ENCODE data around the gene APOBEC3B. TPM values are rescaled to one million over a fixed set of nuclear protein-coding genes. Genes with fewer than 3 reads are reported as not detected.
"Not testable (repeated sequence)": the region's sequence is repeated elsewhere in the genome, so short reads cannot be mapped to it uniquely, and the experiment has no call there.

Gene APOBEC3B
- total RNA-seq, 1 donor from 2014 or later = under 0.01 TPM

DNA sequence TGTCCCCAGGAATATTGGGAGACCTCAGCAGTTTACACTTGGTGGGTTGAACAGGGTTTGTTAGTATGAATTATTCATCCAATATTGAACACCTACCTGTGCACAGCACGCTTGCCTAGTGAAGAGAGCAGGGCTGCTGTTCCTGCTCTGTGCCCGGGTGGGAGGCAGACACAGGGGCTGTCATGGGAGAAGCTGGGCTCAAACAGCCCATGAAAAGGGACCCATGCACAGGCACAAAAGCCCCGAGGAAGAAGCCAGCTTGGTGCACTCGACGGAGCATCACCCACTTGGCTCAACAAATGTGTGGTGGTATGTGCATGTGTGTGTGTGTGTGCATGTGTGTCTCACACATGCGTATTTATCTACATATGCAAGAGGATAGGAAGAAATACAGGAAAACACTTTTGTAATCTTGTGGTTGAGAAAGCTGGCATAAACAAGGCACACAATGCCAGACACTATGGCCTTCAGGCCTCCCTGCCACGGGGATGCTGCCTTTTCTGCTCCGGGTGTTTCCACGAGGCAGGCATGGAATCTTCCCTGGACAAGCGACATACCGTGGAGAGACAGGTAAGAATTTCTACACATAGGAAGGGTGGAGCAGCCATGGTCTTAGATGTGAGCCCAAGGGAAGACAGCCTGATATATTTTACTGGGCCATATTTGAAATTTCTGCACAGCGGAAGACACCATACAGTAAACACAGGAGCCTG lies 29.7 kb upstream of the APOBEC3B start:
- DNase-seq = no peak

DNA sequence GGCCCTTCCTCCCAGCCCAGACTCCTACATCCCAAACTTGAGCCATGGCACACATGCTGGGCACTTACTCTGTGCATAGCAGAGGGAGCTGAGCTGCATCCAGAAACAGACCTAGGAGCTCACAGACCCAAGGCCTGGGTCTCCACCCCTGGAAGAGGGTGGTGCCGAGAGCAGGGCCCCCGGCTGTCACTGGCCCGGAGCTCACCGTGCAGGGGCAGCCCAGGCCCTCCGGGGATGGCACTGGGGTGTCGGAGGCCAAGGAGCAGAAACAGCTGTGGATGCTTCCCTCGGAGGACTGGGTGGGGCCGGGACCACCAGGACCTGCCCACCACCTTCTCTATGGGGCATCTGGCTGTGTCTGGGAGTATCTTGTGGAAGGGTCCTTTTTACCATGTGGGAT lies 29.1 kb upstream of the APOBEC3B start:
- no peak for DNase-seq

DNA sequence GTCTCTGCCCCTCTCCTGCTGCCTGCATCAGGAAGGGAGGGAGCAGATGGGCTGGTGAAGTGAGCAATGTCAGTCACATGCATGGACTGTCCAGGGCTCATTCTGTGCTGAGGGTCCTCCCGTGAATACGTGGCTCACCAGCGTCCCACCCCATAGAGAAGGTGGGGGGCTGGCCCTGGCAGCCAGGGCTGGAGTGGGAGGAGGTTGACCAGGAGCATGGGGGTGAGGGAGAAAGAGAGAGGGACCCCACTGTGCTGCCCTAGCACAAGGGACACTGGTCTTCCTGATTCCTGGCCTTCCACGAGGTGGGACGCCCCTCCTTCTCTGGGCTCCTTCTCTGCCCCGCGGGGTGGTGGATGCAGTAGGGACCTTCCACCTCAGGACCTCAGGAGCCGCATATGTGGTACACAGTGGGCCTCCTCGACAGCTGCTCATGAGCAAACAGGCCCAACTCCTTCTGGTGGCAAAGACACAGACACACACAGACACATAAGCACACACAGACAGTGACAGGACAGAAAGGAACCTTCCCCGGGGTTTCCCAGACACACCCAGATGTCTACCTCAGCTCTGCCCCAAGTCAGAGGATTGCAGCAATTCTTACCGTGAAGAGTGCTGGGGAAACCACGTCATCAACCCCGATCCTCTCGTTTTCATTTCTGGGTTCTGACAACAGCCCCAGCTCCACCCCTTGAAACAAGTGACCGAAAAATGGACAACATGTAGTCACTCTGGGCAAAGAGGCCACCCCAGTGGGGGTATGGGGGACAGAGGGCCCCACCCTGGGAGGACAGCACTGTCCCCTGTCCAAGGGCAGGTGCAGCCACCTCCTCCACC lies 28.4 kb upstream of the APOBEC3B start:
- no peak for DNase-seq

DNA sequence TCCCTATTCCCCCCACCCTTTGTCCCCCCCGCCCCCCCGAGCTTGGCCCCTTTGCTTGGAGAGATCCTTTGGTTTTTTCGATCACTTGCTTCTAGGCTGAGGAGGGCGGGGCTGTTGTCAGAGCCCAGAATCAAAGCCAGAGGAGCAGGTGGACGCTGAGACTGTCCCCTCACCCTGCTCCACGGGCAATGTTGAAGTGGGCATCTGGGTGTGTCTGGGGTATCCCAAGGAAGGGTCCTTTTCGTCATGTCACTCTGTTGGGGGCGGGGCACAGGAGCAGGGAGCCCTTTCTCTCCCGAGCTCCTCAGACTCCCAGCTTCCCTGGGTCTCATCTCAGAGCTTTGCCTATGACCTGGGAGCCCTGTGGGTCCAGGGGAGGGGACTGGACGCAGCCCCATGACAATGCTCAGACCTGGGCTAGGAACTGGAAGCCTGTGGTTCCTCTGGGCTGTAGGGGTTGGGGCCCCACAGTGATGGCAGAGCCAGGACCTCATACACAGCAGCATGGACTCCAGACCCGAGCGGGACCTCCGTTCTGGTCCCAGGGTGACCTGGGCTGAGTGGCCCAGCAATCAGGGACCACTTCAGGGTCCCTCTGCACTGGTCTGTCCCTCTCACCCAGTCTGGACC lies 27.6 kb upstream of the APOBEC3B start:
- no peak for DNase-seq

DNA sequence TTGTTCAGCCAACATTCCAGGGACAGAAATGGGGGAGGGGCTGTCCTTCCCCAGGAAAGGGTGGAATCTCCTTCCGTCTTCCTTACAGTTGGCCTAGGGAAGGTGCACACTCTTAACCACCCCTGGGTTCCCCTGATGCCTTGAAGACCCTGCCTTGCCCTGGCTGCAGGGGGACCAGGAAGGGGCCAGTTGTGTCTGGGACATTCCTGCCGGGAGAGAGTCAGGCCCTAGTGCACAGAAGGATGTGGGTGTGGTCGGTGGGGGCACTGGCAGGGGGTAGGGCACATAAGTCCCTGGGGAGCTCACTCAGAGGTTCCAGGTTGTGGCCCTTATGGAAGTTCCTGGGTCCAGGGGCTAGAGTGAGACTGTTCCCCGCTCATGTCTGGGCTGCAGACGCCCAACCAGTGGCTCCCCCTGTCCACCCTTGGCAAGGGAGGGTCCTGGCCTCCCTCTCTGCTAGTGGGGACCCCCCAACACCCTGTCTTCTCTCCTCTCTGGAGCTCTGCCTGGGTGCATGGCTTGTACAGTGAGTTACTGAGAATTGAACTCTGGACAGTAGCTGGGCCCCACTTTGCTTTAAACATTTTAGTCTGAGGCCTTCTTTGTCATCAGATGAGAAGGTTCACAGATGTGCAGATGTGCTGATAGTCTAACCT lies 26.8 kb upstream of the APOBEC3B start:
- no peak for DNase-seq

DNA sequence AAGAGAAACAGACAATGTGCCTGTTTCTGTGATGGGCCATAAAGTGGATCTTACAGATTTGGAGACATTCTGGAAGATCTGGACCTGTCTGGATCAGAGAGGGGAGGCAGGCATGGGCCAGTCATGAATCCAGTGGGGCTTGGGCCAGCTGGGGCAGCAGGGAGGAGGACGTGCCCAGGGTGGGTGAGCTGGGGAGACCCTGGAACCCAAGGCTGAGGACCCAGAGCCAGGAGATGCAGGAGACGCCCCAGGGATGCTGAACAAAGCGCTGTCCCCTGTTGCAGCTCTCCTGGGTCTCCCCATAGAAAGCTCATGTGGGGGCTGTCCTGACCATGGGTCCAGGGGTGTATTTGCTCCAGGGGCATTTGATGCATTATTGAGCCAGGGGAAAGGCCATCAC lies 26.2 kb upstream of the APOBEC3B start:
- DNase-seq = no peak

DNA sequence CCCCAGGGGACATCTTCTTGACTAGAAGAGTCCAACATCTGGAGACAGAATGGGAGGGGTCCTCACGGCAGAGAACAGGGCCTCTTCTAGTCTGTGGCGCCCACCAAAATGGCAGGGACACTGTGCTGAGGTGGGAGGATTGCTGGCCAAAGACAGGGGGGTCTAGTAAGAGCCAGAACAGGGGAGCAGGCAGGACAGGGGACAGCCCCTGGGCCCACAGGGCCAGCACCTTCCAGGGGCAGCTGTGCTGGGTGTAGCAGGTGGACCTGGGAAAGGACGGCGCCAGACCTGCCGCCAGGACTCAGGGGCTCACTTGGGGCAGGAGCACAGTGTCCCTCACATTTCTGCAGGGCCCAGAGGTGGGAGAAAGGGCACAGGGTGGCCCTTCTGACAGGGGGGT lies 25.6 kb upstream of the APOBEC3B start:
- no peak for DNase-seq

DNA sequence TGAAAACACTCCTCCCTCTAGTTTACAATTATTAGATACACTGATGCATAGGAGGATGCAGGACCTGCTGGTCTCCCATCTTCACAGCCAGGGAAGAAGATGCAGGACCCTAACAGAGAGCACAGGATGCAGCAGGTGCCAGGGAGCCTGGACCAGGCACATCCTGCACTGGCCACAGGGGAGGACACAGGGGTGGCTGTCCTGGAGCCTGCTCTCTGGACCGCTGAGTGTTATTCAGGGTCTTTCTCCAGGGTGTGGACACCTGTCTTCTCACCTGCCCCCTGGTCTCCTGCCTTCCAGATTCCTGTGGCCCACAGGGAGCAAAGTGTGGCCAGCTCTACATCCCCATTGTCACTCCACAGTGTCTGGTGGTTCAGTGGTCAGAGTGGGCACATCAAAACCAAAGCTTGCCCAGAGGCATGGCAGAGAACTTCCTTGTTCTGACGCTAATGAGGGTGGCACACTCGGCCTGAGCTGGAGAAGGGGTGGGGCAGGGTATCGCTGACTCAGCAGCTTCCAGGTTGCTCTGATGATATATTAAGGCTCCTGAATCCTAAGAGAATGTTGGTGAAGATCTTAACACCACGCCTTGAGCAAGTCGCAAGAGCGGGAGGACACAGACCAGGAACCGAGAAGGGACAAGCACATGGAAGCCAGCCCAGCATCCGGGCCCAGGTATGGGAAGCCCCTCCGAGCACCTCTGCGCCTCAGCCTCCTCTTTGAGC lies 24.9 kb upstream of the APOBEC3B start, which contains the start of gene APOBEC3A:
TSS of gene APOBEC3A (plus strand) at position 564 of the 725 bp plus-strand sequence. CDS start at position 647, 83 bp downstream.
- no peak for DNase-seq

DNA sequence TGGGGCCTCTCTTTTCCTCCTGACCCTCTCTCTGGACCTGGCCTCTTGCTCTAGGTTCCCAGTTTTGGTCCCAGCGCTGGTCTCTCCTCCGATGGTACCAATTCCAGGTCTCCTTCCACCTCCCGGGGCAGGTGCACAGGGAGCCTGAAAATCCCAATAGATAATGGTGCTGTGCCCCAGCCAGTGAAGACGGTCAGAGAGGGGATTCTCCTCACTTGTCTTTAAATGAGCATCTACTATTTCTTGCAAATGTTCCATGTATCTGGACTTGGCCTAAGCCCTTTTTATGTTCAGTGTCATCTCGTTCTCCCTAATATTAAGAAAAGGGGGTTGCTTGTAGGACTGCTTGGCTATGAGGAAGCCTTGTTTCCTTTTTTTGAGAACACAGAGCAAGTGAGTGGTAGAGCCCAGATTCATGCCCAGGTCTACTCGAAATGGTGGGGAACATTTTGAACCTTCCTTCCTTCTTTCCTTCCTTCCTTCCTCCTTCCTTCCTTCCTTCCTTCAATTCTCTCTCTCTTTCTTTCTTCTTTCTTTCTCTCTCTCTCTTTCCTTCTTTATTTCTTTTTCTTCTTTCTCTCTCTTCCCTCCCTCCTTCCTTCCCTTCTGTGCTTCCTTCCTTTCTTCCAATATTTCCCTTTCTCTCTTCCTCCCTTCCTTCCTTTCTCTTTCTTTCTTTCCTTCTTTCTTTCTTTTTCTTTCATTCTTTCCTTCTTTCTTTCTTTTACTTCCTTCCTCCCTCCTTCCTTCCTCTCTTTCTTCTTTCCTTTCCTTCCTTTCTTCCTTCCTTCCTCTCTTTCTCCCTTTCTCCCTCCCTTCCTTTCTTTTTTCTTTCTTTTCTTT lies 24.1 kb upstream of the APOBEC3B start:
- DNase-seq = no peak

DNA sequence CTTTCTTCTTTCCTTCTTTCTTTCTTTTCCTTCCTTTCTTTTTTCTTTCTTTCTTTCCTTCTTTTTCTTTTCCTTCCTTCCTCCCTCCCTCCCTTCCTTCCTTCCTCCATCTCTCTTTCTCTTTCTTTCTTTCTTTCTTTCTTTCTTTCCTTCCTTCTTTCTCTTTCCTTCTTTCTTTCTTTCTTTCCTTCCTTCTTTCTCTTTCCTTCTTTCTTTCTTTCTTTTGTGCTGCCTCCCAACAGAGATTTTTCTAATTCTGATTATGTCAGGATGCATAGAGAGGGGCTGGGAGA lies 23.6 kb upstream of the APOBEC3B start:
- DNase-seq = not testable (repeated sequence)

DNA sequence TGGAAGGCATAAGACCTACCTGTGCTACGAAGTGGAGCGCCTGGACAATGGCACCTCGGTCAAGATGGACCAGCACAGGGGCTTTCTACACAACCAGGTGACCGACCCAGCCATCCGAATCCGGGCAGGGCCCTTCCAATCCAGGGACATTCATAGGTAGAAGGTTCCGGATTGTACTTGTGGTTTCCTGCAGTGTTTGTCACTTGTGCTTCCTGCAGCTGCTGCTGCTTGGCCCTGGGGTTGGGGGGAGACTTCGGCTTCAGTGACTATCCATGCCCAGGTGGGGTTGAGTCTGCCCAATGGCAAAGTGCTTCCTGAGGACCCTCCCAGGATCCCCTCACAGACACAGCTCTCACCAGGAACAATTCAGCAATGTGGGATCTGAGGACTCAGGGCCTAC lies 22.6 kb upstream of the APOBEC3B start:
- no peak for DNase-seq

DNA sequence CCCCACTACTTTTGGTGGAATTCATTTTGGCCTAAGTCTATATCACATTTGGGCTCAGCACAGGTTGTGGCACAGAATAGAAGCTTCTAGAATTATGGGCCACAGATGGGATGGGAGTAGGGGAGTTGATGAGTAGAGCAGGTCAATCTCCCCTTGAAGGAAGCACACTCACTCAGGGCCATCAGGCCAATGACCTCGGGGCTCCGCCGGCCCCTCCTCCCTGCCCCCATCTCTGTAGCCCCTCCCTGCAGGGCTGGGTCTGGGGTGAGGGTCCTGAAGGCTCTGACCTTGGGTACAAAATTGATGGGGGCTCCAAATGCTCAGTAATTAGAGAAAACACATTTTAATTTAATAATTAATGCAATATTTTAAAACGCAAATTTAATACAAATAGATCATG lies 21.5 kb upstream of the APOBEC3B start:
- DNase-seq = not testable (repeated sequence)

DNA sequence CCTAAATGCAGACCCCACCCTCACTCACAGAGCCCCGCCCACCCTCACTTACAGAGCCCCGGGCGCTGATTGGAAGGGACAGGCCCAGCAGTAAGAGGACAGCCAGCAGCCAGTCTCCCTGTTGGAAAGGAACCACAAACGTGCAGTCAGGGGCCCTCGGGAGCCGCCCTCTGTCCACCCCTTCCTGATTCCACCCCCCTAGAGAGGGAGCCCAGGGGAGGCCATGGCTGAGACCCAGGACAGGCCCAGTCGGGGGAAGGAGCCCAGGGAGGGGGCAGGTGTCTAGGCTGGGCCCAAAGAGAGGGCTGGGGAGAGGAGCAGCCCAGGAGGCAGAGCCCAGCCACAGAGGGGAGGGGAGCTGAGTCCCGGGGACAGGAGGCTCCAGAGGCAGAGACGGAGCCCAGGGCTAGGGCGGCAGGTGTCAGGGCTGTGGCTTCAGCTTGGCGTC lies 18.8 kb upstream of the APOBEC3B start:
- not testable (repeated sequence) for DNase-seq

DNA sequence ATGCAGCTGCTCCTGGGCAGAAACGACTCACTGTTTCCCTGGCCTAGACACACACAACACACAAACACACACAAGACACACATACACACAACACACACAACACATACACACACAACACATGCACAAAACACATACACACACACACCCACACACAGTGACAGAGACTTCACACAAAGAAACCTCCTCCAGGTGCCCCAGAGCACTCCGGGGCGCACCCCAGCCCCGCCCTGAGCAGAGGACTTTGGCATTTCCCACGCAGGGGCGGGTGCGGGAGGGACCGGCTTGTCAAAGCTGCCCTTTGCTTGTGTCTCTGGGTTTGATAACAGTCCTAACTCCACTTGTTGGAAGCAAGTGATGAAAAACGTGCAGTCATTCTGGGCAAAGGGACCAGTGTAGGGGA lies 18.3 kb upstream of the APOBEC3B start:
- no peak for DNase-seq

DNA sequence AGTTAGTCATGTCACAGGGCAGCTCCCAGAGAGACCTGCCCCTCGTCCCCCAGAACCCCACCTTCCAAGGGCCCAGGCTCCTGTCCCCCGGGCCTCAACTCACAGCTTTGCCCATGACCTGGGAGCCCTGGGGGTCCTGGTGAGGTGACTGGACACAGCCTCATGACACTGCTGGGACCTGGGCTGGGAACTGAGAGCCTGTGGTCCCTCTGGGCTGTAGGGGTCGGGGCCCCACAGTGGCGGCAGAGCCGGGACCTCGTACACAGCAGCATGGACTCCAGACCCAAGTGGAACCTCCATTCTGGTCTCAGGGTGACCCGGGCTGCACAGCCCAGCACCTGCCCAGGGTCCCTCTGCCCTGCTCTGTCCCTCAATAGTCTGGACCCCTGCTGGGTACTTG lies 17.8 kb upstream of the APOBEC3B start:
- no peak for DNase-seq

DNA sequence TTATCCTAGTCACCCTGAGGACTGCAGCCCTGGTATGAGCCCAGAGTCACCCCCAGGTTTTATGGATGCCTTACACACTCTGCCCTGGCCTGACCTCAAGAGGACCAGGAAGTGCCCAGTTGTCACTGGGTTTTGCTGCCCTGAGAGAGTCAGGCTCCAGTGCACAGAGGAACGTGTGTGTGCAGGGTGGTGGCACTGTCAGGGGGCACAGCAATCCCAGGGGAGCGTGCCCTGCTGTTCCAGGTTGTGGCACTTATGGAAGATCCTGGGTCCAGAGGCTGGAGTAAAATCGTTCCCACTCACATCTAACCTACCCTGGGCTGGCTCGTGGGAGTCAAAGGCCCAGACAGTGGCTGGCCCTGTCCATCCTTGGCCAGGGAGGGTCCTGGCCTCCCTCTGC lies 17.2 kb upstream of the APOBEC3B start:
- DNase-seq = no peak

DNA sequence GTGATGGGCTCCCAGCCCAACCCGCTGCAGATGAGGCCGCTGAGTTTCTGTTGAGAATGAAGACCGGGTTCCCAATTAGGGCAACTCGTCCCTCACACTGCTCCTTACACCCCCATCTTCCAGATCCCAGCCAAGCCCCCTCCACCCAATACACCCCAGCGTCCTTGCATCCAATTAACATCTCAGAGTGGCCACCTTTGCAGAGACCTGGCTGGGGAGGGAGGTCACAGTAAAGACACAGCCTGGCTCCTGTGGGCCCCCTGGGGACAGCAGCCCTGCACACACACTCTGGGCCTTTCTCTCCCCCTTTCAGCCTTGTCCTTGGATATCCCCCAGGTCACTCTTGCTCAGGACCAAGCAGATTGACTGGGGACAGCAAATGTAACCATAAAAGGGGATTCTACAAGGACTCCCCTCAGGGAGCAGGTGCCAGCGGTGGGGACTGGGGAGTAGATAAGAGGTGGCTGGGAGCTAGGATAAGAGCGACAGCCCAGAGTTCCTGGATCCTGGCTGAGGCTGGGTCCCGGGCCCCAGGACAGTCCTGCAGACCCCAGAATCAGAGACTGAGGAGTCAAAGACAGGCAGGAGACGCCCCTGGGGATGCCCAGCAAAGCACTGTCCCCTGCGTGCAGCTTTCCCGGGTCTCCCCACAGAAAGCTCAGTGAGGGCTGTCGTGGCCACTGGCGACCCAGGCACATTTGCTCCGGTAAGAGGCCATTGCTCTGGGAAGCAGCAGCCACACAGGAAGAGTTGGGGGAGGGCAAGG lies 16.4 kb upstream of the APOBEC3B start:
- DNase-seq = no peak

DNA sequence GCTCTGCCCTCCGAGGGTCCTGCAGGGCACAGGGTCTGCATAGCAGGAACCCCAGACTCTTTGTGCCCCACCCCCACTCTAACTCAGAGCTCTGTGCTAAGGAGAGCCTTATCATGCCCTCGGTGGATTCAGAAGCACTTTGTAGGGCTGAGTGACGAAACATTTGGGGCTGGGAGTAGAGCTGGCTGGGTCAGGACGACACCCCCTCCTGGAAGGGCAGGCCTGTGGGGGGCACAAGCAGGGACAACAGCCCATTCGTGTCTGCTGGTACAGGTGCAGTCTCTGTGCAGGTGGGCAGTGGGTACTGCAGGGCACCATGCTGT lies 15.8 kb upstream of the APOBEC3B start:
- DNase-seq = no peak

DNA sequence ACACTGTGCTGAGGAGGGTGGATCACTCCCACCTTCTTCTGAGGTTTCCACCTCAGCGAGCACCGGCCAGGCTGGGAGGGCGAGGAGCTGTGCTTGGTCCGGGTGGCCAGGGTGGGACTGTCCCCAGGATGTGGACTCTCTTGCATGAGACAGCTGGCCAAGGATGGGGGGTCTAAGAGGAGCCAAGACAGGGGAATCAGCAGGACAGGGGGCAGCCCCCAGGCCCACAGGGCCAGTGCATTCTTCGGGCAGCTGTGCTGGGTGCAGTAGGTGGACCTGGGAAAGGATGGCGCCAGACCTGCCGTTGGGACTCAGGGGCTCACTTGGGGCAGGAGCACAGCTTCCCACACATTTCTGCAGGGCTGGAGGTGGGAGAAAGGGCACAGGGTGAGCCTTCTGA lies 15.2 kb upstream of the APOBEC3B start:
- no peak for DNase-seq

Data from dermis blood vessel endothelial cell (primary cell).